Eye (tissue), 1 donor: Measurements from ENCODE around the gene PDPR.
"Not testable (repeated sequence)": the region's sequence is repeated elsewhere in the genome, so short reads cannot be mapped to it uniquely, and the experiment has no call there.

Experiments
- DNase-seq: peaks from one replicate; pipeline ENCODE4 v3.0.0-alpha.2; 2015

The PDPR gene

GRCh38 chr16:70113982-70114826, at the start of gene PDPR:
TSS of gene PDPR (plus strand) at chr16:70114332. CDS start at chr16:70120493, 6,161 bp downstream.
- peak; percentile 93 for DNase-seq

DNA sequence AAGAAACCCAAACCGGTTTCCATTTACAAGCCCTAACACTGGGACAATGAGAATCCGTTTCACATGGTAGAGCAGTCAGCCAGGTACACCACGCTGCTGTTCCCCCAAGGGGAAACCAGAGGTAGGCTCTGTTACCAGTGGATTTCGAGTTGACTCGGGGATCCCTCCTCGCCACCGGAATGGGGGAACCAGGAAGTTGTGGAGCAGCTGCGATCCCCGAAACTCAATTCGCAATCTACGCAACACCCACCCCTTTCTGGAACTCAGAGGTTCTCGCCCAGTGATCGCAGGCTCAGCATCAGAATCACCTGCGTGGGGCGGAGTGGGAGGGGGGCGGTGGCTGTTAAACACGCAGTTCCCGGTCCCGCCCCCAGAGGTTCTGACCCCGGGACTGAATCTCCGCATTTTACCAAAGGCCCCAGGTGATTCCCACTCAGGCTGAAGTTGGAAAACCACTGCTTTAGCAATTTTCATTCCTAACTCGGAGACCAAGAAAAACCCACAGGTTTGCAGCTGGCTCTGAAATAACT, 49.2 kb upstream of the PDPR start:
- DNase-seq: peak; percentile 64

DNA sequence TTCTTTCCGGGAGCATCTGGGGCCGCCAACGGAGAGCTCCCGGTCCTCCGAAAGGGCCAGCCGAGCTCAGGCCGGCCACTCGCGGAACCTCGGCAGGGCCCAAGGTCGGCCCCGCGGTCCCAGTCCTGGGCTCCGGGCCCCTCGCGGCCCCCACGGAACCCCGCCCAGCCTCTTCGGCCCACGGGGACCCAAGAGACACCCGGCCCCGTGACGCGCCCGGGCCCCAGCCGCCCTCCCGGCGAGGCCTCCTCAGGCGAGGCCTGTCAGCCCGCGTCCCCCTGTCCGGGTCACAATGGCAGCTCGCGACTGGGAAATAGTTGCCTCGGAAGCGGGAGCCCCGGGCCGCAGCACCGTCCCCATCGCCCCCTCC, 48.8 kb upstream of the PDPR start:
- not testable (repeated sequence) for DNase-seq

GRCh38 chr16:70065746-70066658, 48.1 kb upstream of the PDPR start:
- peak; percentile 93 for DNase-seq

DNA sequence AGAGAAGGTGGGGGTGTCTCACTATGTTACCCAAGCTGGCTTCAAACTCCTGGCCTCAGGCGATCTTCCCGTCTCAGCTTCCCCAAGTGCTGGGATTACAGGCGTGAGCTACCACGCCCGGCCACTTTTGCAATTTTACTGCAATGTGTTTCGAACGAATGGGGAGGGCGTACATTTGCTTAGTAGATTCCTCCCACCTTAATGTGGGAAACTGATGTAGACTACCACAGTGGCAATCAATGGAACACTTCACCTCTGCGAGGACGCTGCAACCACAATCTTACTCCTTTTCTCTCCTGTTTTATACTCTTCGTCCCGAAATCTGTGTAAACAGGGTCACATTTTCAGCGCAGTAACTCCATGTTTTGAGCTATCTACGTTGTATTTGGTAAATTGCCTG, 47.4 kb upstream of the PDPR start:
- peak; percentile 2 for DNase-seq

DNA sequence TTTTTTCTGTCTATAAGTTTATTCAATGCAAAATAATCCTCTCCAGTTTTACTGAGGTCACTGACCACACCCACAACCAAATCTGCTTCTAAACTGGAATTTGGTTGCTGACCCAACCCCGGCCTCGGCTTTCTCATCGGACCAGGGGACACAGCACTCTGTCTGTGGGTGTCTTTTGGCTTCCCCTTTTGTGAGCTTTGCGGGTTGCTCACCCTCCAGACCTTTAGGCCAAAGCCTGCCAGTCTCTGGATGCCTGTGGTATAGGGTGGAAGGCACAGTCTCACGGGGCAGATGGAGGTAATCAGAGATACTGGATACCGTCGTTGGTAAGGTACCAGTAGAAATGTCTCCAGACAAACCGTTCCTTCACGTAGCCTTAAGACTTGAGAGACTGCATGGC, 35.1 kb upstream of the PDPR start:
- DNase-seq: not testable (repeated sequence)

DNA sequence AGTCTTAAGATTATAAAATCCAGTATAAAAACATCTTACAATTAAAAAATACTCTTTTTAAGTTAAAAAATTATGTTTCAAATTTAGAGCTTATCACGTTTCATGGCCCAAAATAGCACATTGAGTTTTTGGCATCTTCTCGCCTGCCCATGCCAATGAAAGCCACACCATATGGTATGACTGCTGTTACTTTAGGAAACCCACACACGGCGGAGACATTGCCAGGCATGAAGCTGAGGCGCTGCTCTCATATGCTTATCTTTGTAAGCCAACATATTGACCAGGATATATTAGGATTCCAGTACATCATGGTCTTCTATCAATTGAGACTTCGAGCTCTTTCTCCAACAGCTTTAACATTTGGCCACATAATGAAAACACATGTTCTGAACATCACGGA, 32.9 kb upstream of the PDPR start:
- DNase-seq: not testable (repeated sequence)

DNA sequence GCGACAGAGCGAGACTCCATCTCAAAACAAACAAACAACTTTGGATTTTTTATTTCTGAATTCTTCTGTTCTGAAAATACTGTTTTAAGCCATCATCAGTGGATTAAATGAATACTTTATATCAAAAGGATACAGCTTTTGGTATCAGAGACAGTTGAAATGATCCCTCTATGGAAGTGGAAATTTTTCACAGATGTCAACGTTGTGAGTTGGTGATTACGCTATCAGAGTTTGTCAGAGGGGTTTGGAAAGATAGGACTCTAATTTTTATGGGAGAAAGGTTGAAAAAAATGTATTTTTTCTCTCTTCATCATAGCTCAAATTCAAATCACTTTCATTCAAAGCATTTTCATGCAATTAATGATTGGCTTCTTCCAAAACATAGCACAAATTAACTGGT, 30.2 kb upstream of the PDPR start:
- DNase-seq: not testable (repeated sequence)

- DNase-seq: not testable (repeated sequence)
These were observed 26.0 kb upstream of the PDPR start for GRCh38 chr16:70088160-70088559.

DNA sequence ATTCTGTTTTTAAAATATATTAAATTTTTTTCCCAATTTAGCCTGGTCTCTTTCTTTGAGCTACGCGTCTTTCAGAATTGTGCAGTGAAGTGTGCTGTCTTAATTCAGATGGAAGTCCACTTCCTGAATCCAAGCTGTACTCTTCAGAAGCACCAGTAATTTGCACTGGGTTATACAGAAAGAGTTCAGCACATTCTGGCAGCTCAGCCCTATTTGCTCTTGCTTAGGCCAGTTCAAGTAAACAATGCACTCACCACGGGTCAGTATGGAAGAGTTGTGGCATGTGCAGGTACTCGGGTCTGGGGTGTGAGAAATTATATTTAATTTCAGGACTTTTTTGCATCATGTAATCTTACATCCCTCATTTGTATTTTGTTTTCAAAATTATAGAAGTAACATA, 25.3 kb upstream of the PDPR start:
- DNase-seq: not testable (repeated sequence)

DNA sequence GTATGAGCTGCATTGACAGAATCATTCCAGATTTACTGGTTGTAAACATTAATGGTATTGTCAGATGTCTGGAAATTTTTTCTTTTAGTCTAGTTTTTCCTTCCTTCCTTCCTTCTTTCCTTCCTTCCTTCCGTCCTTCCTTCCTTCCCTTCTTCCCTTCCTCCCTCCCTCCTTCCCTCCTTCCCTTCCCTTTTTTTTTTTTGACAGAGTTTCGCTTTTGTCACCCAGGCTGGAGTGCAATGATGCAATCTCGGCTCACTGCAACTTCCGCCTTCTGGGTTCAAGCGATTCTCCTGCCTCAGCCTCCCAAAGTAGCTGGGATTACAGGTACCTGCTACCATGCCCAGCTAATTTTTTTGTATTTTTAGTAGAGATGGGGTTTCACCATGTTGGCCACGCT, 24.8 kb upstream of the PDPR start:
- DNase-seq: not testable (repeated sequence)

DNA sequence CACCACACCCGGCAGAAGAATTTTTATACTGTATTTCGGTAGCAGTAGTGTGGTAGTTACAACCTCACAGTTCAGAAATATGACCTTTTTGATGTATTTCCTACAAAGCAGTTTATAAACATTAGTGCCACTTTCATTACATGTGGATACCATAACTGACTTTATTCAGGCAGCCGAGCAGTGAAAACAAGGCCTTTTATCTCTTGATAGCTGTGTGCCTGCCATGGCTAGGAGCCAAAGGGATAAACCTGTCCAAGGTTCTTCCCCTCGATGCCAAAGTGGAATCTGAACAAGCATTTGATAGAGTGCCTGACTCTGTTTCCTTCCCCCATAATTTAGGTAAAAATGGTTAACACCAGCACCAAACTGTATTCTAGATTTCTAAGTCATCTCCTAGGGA, 23.0 kb upstream of the PDPR start:
- not testable (repeated sequence) for DNase-seq

DNA sequence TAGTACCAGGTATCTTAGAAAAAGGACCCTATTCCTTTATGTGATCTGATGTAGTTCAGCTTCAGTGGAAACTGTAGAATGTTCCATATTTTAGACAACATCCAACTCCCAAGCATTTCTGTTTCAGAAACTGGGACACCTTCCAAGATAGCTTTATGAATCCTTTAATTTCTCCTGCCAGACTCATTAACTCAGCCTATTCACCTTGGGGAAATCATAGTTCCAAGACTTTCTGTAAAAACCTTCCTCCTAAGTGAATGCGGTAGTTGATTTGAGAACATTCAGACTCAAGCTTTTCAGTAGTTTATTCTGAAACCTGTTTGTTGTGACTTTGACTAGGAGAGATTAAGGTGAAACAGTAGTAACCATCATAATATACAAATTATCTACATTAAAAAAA, 20.0 kb upstream of the PDPR start:
- DNase-seq: not testable (repeated sequence)

DNA sequence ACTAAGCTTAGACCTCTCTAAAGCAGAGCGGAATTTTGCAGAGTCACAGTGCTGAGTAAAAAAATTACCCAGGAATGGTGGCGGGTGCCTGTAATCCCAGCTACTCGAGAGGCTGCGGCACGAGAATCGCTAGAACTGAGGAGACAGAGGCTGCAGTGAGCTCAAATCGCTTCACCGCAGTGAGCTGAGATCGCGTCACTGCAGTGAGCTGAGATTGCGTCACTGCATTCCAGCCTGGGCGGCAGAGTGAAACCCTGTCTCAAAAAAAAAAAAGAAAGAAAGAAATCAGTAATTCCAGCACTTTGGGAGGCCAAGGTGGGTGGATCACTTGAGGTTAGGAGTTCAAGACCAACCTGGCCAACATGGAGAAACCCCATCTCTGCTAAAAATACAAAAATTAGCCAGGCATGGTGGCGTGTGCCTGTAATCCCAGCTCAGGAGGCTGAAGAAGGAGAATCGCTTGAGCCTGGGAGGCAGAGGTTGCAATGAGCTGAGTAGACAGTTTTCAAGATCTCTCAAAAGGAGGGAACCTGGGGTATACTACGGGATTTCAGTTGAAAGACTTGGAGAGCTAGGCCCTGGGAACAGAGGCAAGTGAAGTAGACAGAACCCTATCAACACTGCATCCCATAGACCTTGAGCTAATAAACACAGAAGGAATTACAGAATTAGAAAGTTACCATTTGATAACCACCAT, 4.4 kb upstream of the PDPR start:
- DNase-seq: not testable (repeated sequence)

- not testable (repeated sequence) for DNase-seq
These were observed 2.0 kb upstream of the PDPR start for GRCh38 chr16:70112162-70112561.

DNA sequence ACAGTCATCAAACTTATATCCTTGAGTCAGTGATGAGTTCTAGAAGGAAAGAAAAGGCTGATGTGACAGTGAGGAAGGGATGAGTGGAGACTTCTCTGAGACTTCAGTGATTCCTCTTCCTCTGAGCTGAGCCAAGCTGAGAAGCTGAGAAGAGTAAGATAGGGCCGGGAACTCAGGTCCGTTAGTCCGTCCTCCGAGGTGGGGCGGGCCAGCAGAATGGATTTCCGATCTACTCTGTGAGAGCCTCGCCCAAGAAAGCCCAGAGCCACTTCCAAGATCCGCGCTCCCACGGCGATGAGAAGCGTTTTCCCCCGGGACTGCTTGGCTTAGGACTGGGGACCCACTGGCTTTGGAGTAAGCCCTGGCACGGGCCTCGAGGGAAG, 542 bp upstream of the PDPR start:
- not testable (repeated sequence) for DNase-seq

- not testable (repeated sequence) for DNase-seq
These were observed 4.2 kb downstream of the PDPR start for GRCh38 chr16:70118354-70118753.

- not testable (repeated sequence) for DNase-seq
These were observed 4.6 kb downstream of the PDPR start for GRCh38 chr16:70118776-70119175.

- not testable (repeated sequence) for DNase-seq
These were observed 6.3 kb downstream of the PDPR start for GRCh38 chr16:70120398-70120797.

DNA sequence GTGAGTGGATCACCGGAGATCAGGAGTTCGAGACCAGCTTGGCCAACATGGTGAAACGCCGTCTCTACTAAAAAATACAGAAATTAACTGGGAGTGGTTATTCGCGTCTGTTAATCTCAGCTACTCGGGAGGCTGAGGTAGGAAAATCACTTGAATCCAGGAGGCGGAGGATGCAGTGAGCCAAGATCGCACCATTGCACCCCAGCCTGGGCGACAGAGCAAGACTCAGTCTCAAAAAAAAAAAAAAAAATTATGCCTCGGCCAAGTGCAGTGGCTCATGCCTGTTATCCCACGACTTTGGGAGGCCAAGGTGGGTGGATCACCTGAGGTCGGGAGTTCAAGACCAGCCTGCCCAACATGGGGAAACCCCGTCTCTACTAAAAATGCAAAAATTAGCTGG, 9.7 kb downstream of the PDPR start:
- not testable (repeated sequence) for DNase-seq

DNA sequence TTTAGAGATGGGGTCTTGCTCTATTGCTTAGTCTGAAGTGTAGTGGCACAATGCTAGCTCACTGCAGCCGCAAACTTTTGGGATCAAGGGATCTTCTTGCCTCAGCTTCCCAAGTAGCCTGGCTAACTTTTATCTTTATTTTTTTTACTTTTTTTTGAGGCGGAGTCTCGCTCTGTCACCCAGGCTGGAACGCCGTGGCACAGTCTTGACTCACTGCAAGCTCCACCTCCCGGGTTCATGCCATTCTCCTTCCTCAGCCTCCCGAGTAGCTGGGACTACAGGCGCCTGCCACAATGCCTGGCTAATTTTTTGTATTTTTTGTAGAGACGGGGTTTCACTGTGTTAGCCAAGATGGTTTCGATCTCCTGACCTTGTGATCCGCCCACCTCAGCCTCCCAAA, 12.1 kb downstream of the PDPR start:
- DNase-seq: not testable (repeated sequence)

- not testable (repeated sequence) for DNase-seq
These were observed 13.6 kb downstream of the PDPR start for GRCh38 chr16:70127706-70128105.

DNA sequence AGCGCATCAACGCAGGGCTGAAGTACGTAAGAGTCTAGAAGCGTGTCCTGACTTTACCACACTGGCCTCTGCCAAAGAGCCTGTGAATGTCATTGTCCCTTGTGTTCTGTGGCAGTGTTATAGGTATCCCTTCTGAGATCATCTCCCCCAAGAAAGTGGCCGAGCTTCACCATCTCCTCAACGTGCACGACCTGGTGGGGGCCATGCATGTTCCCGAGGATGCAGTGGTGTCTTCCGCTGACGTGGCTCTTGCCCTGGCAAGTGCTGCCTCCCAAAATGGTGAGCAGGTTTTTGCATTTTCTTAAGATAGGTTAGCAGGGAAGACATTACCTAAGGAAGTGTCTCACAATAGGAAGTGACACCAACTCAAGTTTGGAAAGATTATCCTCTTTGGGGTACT, 14.7 kb downstream of the PDPR start:
- DNase-seq: not testable (repeated sequence)
